GM12891 (cell line): Measurements from ENCODE around the gene OGDH.

ENCODE experiments used
- POLR2A ChIP-seq: IDR thresholded peaks from 2 replicates; pipeline ENCODE4 v1.6.1; 2011; ENCODE audit warnings: low read depth, low read length, control low read depth
- POLR2AphosphoS5 ChIP-seq: IDR thresholded peaks from 2 replicates; pipeline ENCODE4 v1.6.1; 2011; ENCODE audit warnings: low read depth, low read length, control low read depth
- SPI1 ChIP-seq: IDR thresholded peaks from 2 replicates; pipeline ENCODE4 v1.6.1; 2011; ENCODE audit warnings: low read depth, low read length, control low read depth

GRCh38 chr7:44736896-44737295, 130.5 kb downstream of the OGDH start:
- TF ChIP-seq POLR2AphosphoS5 (no peak), POLR2A (no peak), SPI1 (no peak)
